Nephron (organoid): Measurements from ENCODE around the gene SYNPR.

ENCODE experiments used
- H3K27ac Mint-ChIP-seq, 3 experiments: 2 replicates each; pipeline ENCODE4 v1.8.0; 2020; ENCODE audit warnings: mixed read lengths in 3 of 3, mild to moderate bottlenecking in 2 of 3, moderate library complexity in 1 of 3
- H3K27me3 Mint-ChIP-seq: 2 replicates; pipeline ENCODE4 v1.8.0; 2021; ENCODE audit warnings: low read depth, mild to moderate bottlenecking, moderate library complexity, mixed read lengths
- H3K36me3 Mint-ChIP-seq: 2 replicates; pipeline ENCODE4 v1.8.0; 2020; ENCODE audit warnings: low read depth, mixed read lengths
- H3K4me1 Mint-ChIP-seq: 2 replicates; pipeline ENCODE4 v1.8.0; 2020; ENCODE audit warnings: mixed read lengths
- H3K4me3 Mint-ChIP-seq, 3 experiments: 2 replicates each; pipeline ENCODE4 v1.8.0; 2020; ENCODE audit warnings: mild to moderate bottlenecking in 3 of 3, mixed read lengths in 3 of 3, moderate library complexity in 2 of 3
- H3K9me3 Mint-ChIP-seq: 2 replicates; pipeline ENCODE4 v1.8.0; 2020; ENCODE audit warnings: mixed read lengths
- TF ChIP-seq, protein P1 (sequence below), 3 experiments: fragments of 200-600 bp; sonication (generic); IDR thresholded peaks; one replicate each; pipeline ENCODE4 v1.5.0; 2021; ENCODE audit warnings: antibody characterized with exemption in 3 of 3; ENCODE audit not compliant: unreplicated experiment in 3 of 3

The SYNPR gene

DNA sequence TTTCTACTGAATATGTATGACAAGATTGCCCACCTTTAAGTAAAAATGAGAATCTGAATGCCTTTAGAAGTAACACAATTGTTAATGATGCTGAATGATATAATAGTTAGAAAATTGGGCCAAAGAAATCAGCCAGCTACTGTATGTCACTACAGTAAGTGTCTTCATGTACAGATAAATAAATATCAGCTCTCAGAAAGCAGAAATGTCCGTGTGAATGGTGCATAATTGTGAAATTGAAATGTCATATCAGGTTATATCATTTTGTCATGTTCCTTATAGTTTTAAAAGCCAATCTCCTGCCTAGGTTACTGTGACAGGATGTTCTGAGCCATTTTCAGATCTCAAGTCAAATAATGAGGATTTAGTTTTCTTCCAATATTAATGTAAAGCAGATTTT, 283.8 kb downstream of the SYNPR start:
- Mint-ChIP-seq H3K9me3 (no peaks in the 10 kb centered on the region), H3K27me3 (peaks cover 9% of the 10 kb centered on the region), H3K4me1 (no peaks in the 10 kb centered on the region), H3K27ac (no peak overlapping the region), H3K4me3 (no peak overlapping the region), H3K36me3 (no peaks in the 10 kb centered on the region)
- TF ChIP-seq, protein P1, sequence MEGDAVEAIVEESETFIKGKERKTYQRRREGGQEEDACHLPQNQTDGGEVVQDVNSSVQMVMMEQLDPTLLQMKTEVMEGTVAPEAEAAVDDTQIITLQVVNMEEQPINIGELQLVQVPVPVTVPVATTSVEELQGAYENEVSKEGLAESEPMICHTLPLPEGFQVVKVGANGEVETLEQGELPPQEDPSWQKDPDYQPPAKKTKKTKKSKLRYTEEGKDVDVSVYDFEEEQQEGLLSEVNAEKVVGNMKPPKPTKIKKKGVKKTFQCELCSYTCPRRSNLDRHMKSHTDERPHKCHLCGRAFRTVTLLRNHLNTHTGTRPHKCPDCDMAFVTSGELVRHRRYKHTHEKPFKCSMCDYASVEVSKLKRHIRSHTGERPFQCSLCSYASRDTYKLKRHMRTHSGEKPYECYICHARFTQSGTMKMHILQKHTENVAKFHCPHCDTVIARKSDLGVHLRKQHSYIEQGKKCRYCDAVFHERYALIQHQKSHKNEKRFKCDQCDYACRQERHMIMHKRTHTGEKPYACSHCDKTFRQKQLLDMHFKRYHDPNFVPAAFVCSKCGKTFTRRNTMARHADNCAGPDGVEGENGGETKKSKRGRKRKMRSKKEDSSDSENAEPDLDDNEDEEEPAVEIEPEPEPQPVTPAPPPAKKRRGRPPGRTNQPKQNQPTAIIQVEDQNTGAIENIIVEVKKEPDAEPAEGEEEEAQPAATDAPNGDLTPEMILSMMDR (IDR thresholded peaks at IDR 0.05; ENCODE audit: unreplicated experiment in 3 of 3), result no peak

DNA sequence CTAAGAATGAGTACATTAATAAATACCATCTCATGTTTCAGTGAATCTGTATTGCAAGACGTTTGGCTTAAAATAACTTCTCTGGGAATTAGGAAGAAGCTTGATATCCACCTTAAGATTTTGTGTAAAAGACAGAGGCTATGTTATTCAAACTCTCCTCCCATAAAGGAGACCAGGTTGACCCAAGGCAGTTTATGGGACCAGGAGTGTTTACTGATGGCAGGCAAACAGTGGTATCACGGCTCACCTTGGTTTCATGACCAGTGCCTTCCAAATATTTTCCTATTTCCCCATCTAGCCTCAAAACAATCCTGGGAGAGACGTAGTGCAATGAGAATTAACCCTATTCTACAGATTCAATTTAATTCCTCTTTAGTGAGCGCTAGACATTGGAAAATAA, 284.2 kb downstream of the SYNPR start:
- peaks cover 9% of the 10 kb centered on the region for H3K27me3 Mint-ChIP-seq
- TF ChIP-seq, protein P1 (IDR thresholded peaks at IDR 0.05; ENCODE audit: unreplicated experiment in 3 of 3), result no peak
- no peaks in the 10 kb centered on the region for H3K36me3 Mint-ChIP-seq
- H3K4me1 Mint-ChIP-seq, result no peaks in the 10 kb centered on the region
- no peaks in the 10 kb centered on the region for H3K9me3 Mint-ChIP-seq
- H3K27ac Mint-ChIP-seq, result no peak overlapping the region
- no peak overlapping the region for H3K4me3 Mint-ChIP-seq

DNA sequence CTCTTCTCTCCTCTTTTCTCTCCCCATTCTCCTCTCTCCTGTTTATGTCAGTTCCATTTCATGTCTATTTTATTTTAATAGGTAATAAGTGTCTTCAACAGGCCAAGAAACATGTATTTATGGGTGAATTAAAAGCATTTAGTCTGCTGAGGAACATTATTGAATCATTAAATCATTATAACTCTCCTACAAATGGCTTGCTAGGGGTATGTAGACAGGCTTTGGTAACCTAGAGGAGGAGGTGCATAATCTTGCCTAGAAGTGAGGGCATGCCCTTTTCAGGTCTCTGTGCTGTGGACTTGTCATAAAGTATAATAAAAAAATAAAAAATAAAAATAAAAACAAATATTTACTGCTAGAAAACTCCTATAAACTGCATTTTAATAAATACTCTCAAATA, 285.5 kb downstream of the SYNPR start:
- no peak overlapping the region for H3K27ac Mint-ChIP-seq
- H3K4me3 Mint-ChIP-seq, result no peak overlapping the region
- no peaks in the 10 kb centered on the region for H3K4me1 Mint-ChIP-seq
- H3K27me3 Mint-ChIP-seq, result peaks cover 9% of the 10 kb centered on the region
- no peaks in the 10 kb centered on the region for H3K36me3 Mint-ChIP-seq
- no peaks in the 10 kb centered on the region for H3K9me3 Mint-ChIP-seq
- TF ChIP-seq, protein P1 (IDR thresholded peaks at IDR 0.05; ENCODE audit: unreplicated experiment in 3 of 3), result no peak

DNA sequence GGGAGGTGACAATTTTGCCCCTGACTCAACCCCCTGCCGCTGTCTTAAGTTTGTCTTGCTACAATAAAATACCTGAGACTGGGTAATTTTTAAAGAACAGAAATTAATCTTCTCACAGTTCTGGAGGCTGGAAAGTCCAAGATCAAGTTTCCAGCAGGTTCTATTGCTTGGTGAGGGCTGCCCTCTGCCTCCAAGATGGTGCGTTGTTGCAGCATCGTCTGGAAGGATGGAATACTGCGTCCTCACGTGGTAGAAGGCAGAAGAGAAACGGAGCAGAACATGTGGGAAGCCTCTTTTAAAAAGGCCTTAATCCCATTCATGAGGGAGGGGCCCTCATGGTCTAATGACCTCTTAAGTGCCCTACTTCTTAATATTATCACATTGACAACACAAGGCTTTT, 287.1 kb downstream of the SYNPR start:
- H3K27me3 Mint-ChIP-seq, result peaks cover 9% of the 10 kb centered on the region
- no peaks in the 10 kb centered on the region for H3K36me3 Mint-ChIP-seq
- H3K4me1 Mint-ChIP-seq, result no peaks in the 10 kb centered on the region
- no peak overlapping the region for H3K4me3 Mint-ChIP-seq
- TF ChIP-seq, protein P1 (IDR thresholded peaks at IDR 0.05; ENCODE audit: unreplicated experiment in 3 of 3), result peak in 2 of 3 experiments; percentile 9 to 12
- H3K9me3 Mint-ChIP-seq, result no peaks in the 10 kb centered on the region
- H3K27ac Mint-ChIP-seq, result no peak overlapping the region

DNA sequence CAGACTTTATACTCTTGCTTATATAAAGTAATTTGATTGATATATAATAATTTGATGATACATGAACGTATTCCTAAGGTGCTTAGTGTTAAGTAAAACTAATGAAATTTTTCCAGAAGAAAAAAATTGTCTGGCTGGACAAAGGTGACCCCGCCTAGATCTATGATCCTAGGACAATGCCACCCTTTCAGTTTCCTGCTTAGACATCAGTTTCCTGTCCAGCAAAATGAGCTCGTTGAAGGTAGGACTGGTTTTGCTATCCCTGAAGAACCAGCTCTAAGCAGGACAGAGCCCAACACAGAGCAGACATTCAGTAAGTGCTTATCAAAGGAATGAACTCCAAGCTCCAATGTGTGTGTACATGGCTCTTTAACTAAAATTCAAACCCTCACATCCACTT, 293.6 kb downstream of the SYNPR start:
- Mint-ChIP-seq H3K27me3 (no peaks in the 10 kb centered on the region), H3K4me1 (peaks cover 5% of the 10 kb centered on the region), H3K27ac (no peak overlapping the region), H3K4me3 (no peak overlapping the region), H3K9me3 (no peaks in the 10 kb centered on the region), H3K36me3 (no peaks in the 10 kb centered on the region)
- TF ChIP-seq, protein P1 (IDR thresholded peaks at IDR 0.05; ENCODE audit: unreplicated experiment in 3 of 3), result no peak

DNA sequence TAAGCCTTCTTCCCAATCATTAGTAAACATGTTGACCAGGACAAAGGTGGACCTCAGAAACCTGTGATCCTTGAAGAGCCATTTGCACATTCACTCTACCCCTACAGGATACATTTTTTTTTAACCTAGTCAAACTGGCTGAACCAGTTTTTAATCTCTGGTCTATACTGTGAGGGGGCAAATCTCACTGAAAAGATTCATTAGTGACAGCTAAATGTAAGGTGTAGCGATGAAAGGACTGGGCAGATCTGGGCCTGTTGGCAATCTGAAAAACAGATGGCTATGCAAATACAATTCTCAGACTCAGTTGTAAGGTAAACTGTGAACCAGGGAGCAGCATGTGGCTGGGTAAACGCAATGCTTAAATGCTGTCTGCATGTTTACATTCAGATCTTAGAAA, 298.7 kb downstream of the SYNPR start:
- H3K4me1 Mint-ChIP-seq, result peaks cover 5% of the 10 kb centered on the region
- H3K36me3 Mint-ChIP-seq, result no peaks in the 10 kb centered on the region
- no peak overlapping the region for H3K4me3 Mint-ChIP-seq
- peaks cover 4% of the 10 kb centered on the region for H3K27me3 Mint-ChIP-seq
- H3K9me3 Mint-ChIP-seq, result no peaks in the 10 kb centered on the region
- TF ChIP-seq, protein P1 (IDR thresholded peaks at IDR 0.05; ENCODE audit: unreplicated experiment in 3 of 3), result no peak
- H3K27ac Mint-ChIP-seq, result peak overlapping the region in 1 of 3 experiments; percentile 67
